ENCODE data around the gene ID3. TPM values are rescaled to one million over a fixed set of nuclear protein-coding genes. Genes with fewer than 3 reads are reported as not detected.
A peak's percentile ranks its signal among the peaks of the same experiment; 100 is the strongest.
"Not testable (repeated sequence)": the region's sequence is repeated elsewhere in the genome, so short reads cannot be mapped to it uniquely, and the experiment has no call there.

Gene ID3
- polyA plus RNA-seq, 1 of the 3 experiments (the other 2 are of a cell fraction) = 504 TPM

DNA sequence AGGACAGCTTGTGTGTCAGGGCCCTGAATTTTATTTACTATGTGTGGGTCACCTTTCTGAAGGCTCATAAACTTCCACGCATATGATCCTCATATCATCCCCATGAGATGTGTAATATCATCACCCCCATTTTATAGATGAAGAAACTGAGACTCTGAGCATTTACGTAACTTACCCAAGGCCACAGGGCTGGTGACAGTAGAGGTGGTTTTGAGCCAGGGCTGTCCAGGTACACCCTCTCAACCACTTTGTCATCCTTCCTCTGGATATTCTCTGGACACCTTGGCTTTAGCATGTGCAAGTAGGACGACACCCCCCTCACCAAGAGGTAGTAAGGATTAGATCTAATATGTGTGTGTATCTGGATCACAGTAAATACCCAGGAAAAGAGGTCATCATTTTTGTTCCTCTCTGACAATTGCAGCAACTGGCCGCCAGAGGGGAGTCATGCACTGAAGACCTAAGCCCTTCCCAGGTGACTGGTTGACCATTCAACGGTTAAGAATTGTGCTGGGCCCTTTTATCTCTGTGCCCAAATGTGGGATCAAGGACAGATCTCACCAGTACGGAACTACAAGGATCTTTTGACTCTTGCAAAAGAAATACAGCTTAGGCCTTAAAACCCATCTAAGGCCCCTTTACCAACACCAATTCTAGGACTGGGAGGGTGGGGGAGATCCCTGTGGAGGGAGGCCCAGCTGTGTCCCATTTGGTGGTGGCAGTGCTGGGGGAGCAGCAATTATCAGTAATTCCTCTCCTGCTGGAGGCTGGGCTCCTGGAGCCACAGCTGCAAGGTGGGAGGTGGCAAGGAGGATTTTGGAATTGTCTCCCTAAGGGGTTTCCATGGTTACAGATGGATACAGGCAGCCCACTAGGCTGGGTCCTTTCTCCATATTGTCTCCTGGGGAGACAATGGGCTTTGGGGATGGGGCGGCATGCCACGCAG, 14.6 kb downstream of the ID3 start:
- H3F3A ChIP-seq (replicated peaks; ENCODE audit: insufficient read depth) = no peaks in the 10 kb centered on the region
- no peak overlapping the region for H3K27ac ChIP-seq (ENCODE audit: low read depth in 2 of 2, low read length in 1 of 2)
- no peaks in the 10 kb centered on the region for H3K9me2 ChIP-seq
- DNase-seq = peak; percentile 78
- H3K9me3 ChIP-seq = no peaks in the 10 kb centered on the region
- H3K4me1 ChIP-seq (ENCODE audit: control insufficient read depth in 1 of 2, insufficient read depth in 2 of 2, low read depth in 1 of 2, low read length in 1 of 2) = peaks cover 0 to 4% of the 10 kb centered on the region in 2 experiments; a peak in 1 of 4 replicates
- H3K79me2 ChIP-seq (ENCODE audit: insufficient read depth) = no peaks in the 10 kb centered on the region
- H2AFZ ChIP-seq (ENCODE audit: low read depth) = no peak overlapping the region
- H3K36me3 ChIP-seq (replicated peaks in 1 of 2; ENCODE audit: control insufficient read depth in 1 of 2, insufficient read depth in 2 of 2, low read length in 1 of 2) = no peaks in the 10 kb centered on the region
- no peak overlapping the region for H3K4me2 ChIP-seq
- WGBS (ENCODE audit: low lambda C conversion rate) = 26% methylated on average over 8 of the region's 8 CpGs
- H3K27me3 ChIP-seq (ENCODE audit: insufficient read depth) = no peaks in the 10 kb centered on the region
- no peak overlapping the region for H3K9ac ChIP-seq
- CTCF ChIA-PET = interaction anchor here (0.6 to 18.2 kb wide), 51 partner anchors 13 to 375 kb away, joined by 3 to 708 read pairs (median 4); partner anchors contain the start of genes ID3 and RPL11
- POLR2A ChIA-PET = interaction anchor here (0.9 to 1.6 kb wide), 3 partner anchors 93 to 147 kb away, joined by 3 read pairs; partner anchors contain the start of gene RPL11
- TF ChIP-seq CHD2 (IDR thresholded peaks at IDR 0.05; ENCODE audit: low read length, partially characterized antibody) (peak; percentile 43), YY1 (IDR thresholded peaks at IDR 0.05; ENCODE audit: low read depth) (no peak), TEAD4 (IDR thresholded peaks at IDR 0.05; ENCODE audit: borderline replicate concordance, insufficient read depth) (no peak), MXI1 (IDR thresholded peaks at IDR 0.05; ENCODE audit: low read depth, low read length) (peak; percentile 27; the same call in 1 of the 2 replicates), RAD21 (IDR thresholded peaks at IDR 0.05; ENCODE audit: low read length) (peak; percentile 100), TAF1 (IDR thresholded peaks at IDR 0.05; ENCODE audit: borderline replicate concordance, low read depth, low read length) (0 out of 2 replicates have a peak, but pooled peaks have one; percentile 16), SMC3 (IDR thresholded peaks at IDR 0.05; ENCODE audit: low read depth, low read length) (peak; percentile 100)
- TF ChIP-seq, protein P1, sequence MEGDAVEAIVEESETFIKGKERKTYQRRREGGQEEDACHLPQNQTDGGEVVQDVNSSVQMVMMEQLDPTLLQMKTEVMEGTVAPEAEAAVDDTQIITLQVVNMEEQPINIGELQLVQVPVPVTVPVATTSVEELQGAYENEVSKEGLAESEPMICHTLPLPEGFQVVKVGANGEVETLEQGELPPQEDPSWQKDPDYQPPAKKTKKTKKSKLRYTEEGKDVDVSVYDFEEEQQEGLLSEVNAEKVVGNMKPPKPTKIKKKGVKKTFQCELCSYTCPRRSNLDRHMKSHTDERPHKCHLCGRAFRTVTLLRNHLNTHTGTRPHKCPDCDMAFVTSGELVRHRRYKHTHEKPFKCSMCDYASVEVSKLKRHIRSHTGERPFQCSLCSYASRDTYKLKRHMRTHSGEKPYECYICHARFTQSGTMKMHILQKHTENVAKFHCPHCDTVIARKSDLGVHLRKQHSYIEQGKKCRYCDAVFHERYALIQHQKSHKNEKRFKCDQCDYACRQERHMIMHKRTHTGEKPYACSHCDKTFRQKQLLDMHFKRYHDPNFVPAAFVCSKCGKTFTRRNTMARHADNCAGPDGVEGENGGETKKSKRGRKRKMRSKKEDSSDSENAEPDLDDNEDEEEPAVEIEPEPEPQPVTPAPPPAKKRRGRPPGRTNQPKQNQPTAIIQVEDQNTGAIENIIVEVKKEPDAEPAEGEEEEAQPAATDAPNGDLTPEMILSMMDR (IDR thresholded peaks at IDR 0.05) = peak; percentile 94
- H4K20me1 ChIP-seq (ENCODE audit: insufficient read depth) = no peaks in the 10 kb centered on the region
- H3K4me3 ChIP-seq (ENCODE audit: low read depth in 2 of 2, low read length in 1 of 2) = no peak overlapping the region; a peak in 1 of 4 replicates

DNA sequence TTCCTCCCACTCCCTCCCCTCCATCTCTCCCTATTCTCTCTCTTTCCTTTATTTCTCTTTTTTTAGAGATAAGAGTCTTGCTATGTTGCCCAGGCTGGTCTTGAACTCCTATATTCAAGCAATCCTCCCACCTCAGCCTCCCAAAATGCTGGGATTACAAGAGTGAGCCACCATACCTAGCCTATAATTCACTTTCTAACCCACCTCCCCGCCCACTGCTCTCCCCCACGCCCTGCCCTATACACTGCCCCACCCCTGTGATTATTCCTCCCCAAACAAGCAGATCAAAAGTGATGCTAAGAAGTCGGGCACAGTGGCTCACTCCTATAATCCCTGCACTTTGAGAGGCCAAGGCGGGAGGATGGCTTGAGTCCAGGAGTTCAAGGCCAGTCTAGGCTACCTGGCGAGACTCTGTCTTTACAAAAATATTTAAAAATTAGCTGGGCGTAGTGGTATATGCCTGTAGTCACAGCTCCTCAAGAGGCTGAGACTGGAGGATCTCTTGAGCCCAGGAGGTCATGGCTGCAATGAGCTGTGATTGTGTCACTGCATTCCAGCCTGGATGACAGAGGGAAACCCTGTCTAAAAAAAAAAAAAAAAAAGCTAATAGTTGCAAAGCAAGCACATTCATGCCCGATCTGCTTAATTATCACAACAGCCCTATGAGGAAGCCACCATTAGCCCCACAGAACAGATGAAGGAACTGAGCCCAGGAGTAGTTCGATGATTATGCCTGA, 15.4 kb downstream of the ID3 start:
- Histone ChIP-seq H3K27ac (ENCODE audit: low read depth in 2 of 2, low read length in 1 of 2) (no peak overlapping the region), H3K27me3 (ENCODE audit: insufficient read depth) (no peaks in the 10 kb centered on the region), H4K20me1 (ENCODE audit: insufficient read depth) (no peaks in the 10 kb centered on the region), H3K36me3 (replicated peaks in 1 of 2; ENCODE audit: control insufficient read depth in 1 of 2, insufficient read depth in 2 of 2, low read length in 1 of 2) (no peaks in the 10 kb centered on the region), H3K79me2 (ENCODE audit: insufficient read depth) (no peaks in the 10 kb centered on the region), H3K4me2 (no peak overlapping the region), H3K9ac (no peak overlapping the region), H3K4me3 (ENCODE audit: low read depth in 2 of 2, low read length in 1 of 2) (no peak overlapping the region), H3K4me1 (ENCODE audit: control insufficient read depth in 1 of 2, insufficient read depth in 2 of 2, low read depth in 1 of 2, low read length in 1 of 2) (peaks cover 4 to 8% of the 10 kb centered on the region in 2 experiments; a peak in 2 of 4 replicates), H3K9me3 (no peaks in the 10 kb centered on the region), H3F3A (replicated peaks; ENCODE audit: insufficient read depth) (no peaks in the 10 kb centered on the region), H3K9me2 (no peaks in the 10 kb centered on the region), H2AFZ (ENCODE audit: low read depth) (no peak overlapping the region)
- 73% methylated on average over 8 of the region's 8 CpGs for WGBS (ENCODE audit: low lambda C conversion rate)
- ChIA-PET POLR2A (interaction anchor here (0.9 to 1.1 kb wide), 2 partner anchors 95 to 147 kb away, joined by 3 read pairs; partner anchors contain the start of gene RPL11), CTCF (interaction anchor here (0.6 to 18.2 kb wide), 24 partner anchors 14 to 376 kb away, joined by 3 to 708 read pairs (median 8); partner anchors contain the start of gene ID3)
- no peak for TF ChIP-seq CHD2 (IDR thresholded peaks at IDR 0.05; ENCODE audit: low read length, partially characterized antibody)
- TF ChIP-seq, protein P2, sequence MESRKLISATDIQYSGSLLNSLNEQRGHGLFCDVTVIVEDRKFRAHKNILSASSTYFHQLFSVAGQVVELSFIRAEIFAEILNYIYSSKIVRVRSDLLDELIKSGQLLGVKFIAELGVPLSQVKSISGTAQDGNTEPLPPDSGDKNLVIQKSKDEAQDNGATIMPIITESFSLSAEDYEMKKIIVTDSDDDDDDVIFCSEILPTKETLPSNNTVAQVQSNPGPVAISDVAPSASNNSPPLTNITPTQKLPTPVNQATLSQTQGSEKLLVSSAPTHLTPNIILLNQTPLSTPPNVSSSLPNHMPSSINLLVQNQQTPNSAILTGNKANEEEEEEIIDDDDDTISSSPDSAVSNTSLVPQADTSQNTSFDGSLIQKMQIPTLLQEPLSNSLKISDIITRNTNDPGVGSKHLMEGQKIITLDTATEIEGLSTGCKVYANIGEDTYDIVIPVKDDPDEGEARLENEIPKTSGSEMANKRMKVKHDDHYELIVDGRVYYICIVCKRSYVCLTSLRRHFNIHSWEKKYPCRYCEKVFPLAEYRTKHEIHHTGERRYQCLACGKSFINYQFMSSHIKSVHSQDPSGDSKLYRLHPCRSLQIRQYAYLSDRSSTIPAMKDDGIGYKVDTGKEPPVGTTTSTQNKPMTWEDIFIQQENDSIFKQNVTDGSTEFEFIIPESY (IDR thresholded peaks at IDR 0.05; ENCODE audit: borderline replicate concordance, low read depth) = no peak
- TF ChIP-seq TEAD4 (IDR thresholded peaks at IDR 0.05; ENCODE audit: borderline replicate concordance, insufficient read depth) = no peak
- TF ChIP-seq EZH2phosphoT487 (IDR thresholded peaks at IDR 0.05; ENCODE audit: borderline replicate concordance, low read depth) = no peak
- no peak for TF ChIP-seq POLR2AphosphoS5 (IDR thresholded peaks at IDR 0.05; ENCODE audit: low read depth, low read length)
- TF ChIP-seq, protein P3, sequence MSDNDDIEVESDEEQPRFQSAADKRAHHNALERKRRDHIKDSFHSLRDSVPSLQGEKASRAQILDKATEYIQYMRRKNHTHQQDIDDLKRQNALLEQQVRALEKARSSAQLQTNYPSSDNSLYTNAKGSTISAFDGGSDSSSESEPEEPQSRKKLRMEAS (IDR thresholded peaks at IDR 0.05; ENCODE audit: low read depth) = no peak
- no peak for DNase-seq

DNA sequence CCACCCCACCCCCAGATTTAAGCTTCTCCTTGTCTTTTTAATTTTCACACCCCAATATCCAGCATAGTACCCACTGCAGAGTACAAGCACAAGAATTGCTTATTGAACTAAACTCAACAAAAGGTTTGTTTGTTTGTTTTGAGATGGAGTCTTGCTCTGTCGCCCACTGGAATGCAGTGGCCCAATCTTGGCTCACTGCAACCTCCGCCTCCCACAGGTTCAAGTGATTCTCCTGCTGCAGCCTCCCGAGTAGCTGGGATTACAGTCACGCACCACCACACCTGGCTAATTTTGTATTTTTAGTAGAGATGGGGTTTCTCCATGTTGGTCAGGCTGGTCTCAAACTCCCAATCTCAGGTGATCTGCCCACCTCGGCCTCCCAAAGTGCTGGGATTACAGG, 16.4 kb downstream of the ID3 start:
- H3K79me2 ChIP-seq (ENCODE audit: insufficient read depth); DNase-seq; H3K27me3 ChIP-seq (ENCODE audit: insufficient read depth); H3K36me3 ChIP-seq (replicated peaks in 1 of 2; ENCODE audit: control insufficient read depth in 1 of 2, insufficient read depth in 2 of 2, low read length in 1 of 2); H3K27ac ChIP-seq (ENCODE audit: low read depth in 2 of 2, low read length in 1 of 2); H3K4me2 ChIP-seq; H3K4me1 ChIP-seq (ENCODE audit: control insufficient read depth in 1 of 2, insufficient read depth in 2 of 2, low read depth in 1 of 2, low read length in 1 of 2); POLR2A ChIA-PET; H2AFZ ChIP-seq (ENCODE audit: low read depth); H3F3A ChIP-seq (replicated peaks; ENCODE audit: insufficient read depth); H3K9me2 ChIP-seq; H3K9me3 ChIP-seq; H4K20me1 ChIP-seq (ENCODE audit: insufficient read depth); H3K9ac ChIP-seq; H3K4me3 ChIP-seq (ENCODE audit: low read depth in 2 of 2, low read length in 1 of 2): not testable (repeated sequence)
- CTCF ChIA-PET = interaction anchor here (0.6 to 29.7 kb wide), 6 partner anchors 15 to 149 kb away, joined by 3 to 708 read pairs (median 44); partner anchors contain the start of genes ID3 and RPL11
- 89% methylated on average over 5 of the region's 5 CpGs for WGBS (ENCODE audit: low lambda C conversion rate)
